ENCODE data around the gene TXNRD2. TPM values are rescaled to one million over a fixed set of nuclear protein-coding genes. Genes with fewer than 3 reads are reported as not detected.

Gene TXNRD2
- total RNA-seq, 1 experiment from 2014 or later, result 29.5 TPM

DNA sequence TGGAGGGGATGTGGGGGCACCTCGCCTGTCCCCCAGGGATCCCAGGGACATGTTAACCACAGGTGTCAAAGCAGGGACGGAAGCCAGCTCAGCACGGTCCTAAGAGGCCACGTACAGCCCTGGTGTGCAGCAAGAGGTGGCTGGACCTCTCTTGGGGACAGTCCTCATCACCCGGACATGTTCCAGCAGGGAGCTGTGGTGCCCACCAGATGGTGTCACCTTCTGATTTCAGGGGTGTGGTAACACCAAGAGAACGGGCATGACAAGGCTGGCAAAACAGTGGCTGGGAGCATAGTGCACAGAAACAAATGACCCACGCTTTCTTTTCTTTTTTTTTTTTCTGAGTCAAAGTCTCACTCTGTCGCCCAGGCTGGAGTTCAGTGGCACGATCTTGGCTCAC, 25.6 kb downstream of the TXNRD2 start:
- Histone ChIP-seq H3K9me3 (ENCODE audit: control insufficient read depth, insufficient read depth, low read depth, low read length) (no peaks in the 10 kb centered on the region), H3K4me1 (ENCODE audit: control insufficient read depth, insufficient read depth, low read length) (no peaks in the 10 kb centered on the region), H3K27me3 (ENCODE audit: control insufficient read depth, insufficient read depth, low read length) (no peaks in the 10 kb centered on the region), H3K4me3 (ENCODE audit: low read depth in 2 of 2, low read length in 2 of 2) (no peak overlapping the region), H3K36me3 (ENCODE audit: control insufficient read depth, insufficient read depth, low read length) (no peaks in the 10 kb centered on the region; the same call in 1 of the 2 replicates), H3K27ac (ENCODE audit: low read length) (no peak overlapping the region)
- ChIA-PET CTCF (no interaction called here), POLR2A (interaction anchor here (0.7 kb wide), 1 partner anchor 11 kb away, joined by 3 read pairs; no protein-coding TSS in a partner anchor)
- BruUV-seq (replicated peaks), result no TSS peak
- DNase-seq (ENCODE audit: low read depth, low spot score), result no peak
- intact Hi-C loops (cut with micrococcal nuclease; ENCODE audit: unreplicated experiment), result no loop called here
- in situ Hi-C loops (cut with HindIII; ENCODE audit: low pct_unique_long_range_greater_than_20kb, low sequenced_read_pairs), result no loop called here
- ATAC-seq, result no peak
- TF ChIP-seq TCF7L2 (IDR thresholded peaks at IDR 0.05; ENCODE audit: low read depth, low read length), result no peak
- no peak for TF ChIP-seq SIN3A (IDR thresholded peaks at IDR 0.05; ENCODE audit: borderline replicate concordance, insufficient read depth, low read depth, low read length)
- no peak for TF ChIP-seq REST (IDR thresholded peaks at IDR 0.05; ENCODE audit: insufficient read depth in 1 of 2, low read depth in 2 of 2, low read length in 1 of 2)
- no peak for TF ChIP-seq CTCF (IDR thresholded peaks at IDR 0.05)
- TF ChIP-seq POLR2AphosphoS5 (IDR thresholded peaks at IDR 0.05; ENCODE audit: low read depth, low read length), result no peak

DNA sequence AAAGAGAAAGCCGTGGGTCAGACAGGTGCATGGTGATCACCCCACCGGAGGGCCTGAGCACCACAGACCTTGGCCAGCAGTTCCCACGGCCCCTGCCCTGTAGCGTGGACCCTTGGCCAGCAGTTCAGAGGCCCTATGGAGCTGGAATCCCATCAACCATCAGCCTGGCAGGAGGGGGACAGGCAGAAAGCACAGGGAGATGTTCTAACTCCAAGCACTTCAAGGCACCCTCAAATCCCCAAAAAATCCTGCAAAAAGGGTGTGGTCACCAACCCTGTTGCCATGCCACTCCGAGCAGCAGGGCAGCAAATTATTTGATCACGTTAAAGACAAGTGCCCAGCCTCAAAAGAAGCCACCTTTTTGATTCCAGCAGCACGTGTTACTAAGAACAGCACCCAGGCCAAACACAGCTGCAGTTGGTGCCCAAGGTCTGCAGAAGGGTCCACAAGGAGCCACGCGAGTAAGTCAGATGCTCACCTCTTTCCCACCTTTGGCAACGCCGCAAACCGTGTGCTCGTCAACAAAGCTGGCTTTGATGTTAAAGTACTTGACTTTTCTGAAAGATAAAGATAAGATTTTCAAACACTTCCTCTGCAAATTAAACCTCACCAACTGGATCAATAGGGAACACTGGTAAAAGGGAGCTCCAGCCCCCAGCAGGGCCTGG, 26.2 kb downstream of the TXNRD2 start:
- DNase-seq (ENCODE audit: low read depth, low spot score), result no peak
- Histone ChIP-seq H3K27ac (ENCODE audit: low read length) (no peak overlapping the region), H3K36me3 (ENCODE audit: control insufficient read depth, insufficient read depth, low read length) (no peaks in the 10 kb centered on the region; the same call in 1 of the 2 replicates), H3K9me3 (ENCODE audit: control insufficient read depth, insufficient read depth, low read depth, low read length) (no peaks in the 10 kb centered on the region), H3K27me3 (ENCODE audit: control insufficient read depth, insufficient read depth, low read length) (no peaks in the 10 kb centered on the region), H3K4me3 (ENCODE audit: low read depth in 2 of 2, low read length in 2 of 2) (no peak overlapping the region), H3K4me1 (ENCODE audit: control insufficient read depth, insufficient read depth, low read length) (no peaks in the 10 kb centered on the region)
- TF ChIP-seq CTCF (IDR thresholded peaks at IDR 0.05) (no peak), SIN3A (IDR thresholded peaks at IDR 0.05; ENCODE audit: borderline replicate concordance, insufficient read depth, low read depth, low read length) (no peak), POLR2AphosphoS5 (IDR thresholded peaks at IDR 0.05; ENCODE audit: low read depth, low read length) (no peak), REST (IDR thresholded peaks at IDR 0.05; ENCODE audit: insufficient read depth in 1 of 2, low read depth in 2 of 2, low read length in 1 of 2) (no peak), TCF7L2 (IDR thresholded peaks at IDR 0.05; ENCODE audit: low read depth, low read length) (no peak)
- no peak for ATAC-seq
- POLR2A ChIA-PET, result no interaction called here
- no TSS peak for BruUV-seq (replicated peaks)
- CTCF ChIA-PET, result no interaction called here
- intact Hi-C loops (cut with micrococcal nuclease; ENCODE audit: unreplicated experiment) (no loop called here), in situ Hi-C loops (cut with HindIII; ENCODE audit: low pct_unique_long_range_greater_than_20kb, low sequenced_read_pairs) (no loop called here)

Measured in Panc1 (cell line).